ENCODE measurements around the gene TCP11. TPM values are rescaled to one million over a fixed set of nuclear protein-coding genes. Genes with fewer than 3 reads are reported as not detected.
"Not testable (repeated sequence)": the region's sequence is repeated elsewhere in the genome, so short reads cannot be mapped to it uniquely, and the experiment has no call there.

Gene TCP11
- total and polyA plus RNA-seq, 5 donors from 2014 or later: not detected

DNA sequence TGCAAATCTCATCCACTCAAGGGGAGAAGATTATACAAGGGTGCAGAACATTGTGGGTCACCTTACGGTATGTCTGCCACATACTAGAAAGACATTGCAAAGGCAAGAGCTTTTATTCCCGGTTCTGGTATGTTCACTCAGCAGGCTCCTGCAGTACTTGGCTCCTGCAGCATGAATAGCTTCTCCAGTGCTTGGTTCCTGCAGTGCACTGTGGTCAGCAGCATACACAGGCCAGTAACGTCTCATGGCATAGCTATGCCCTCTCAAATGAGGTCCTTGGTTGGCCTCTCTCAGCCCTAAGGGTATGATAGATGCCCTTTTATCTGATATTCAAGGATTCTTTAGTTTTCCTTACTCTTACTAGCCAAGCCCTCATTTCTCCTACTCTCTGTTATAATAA lies 12.6 kb downstream of the TCP11 start:
- H3K9me3 Mint-ChIP-seq: peaks cover 0 to 2% (median 0%) of the 10 kb centered on the region in 7 donors
- no peak overlapping the region for H3K27ac ChIP-seq (ENCODE audit: insufficient read depth, low read length, poor library complexity, severe bottlenecking)
- H3K27me3 Mint-ChIP-seq: peaks cover 21% of the 10 kb centered on the region
- ATAC-seq (ENCODE audit: low read depth in 2 of 2): no peak
- H3K4me3 Mint-ChIP-seq: no peak overlapping the region
- DNase-seq: no peak
- H3K4me1 ChIP-seq (ENCODE audit: control insufficient read depth, insufficient read depth, low read length, poor library complexity, severe bottlenecking): no peaks in the 10 kb centered on the region
- H3K27ac Mint-ChIP-seq: no peak overlapping the region
- no peaks in the 10 kb centered on the region for H3K36me3 Mint-ChIP-seq
- peaks cover 11% of the 10 kb centered on the region for H3K27me3 ChIP-seq (ENCODE audit: control insufficient read depth, insufficient read depth, low read length)
- no peaks in the 10 kb centered on the region for H3K9me3 ChIP-seq (ENCODE audit: control insufficient read depth in 2 of 2, low read length in 2 of 2)
- no peaks in the 10 kb centered on the region for H3K4me1 Mint-ChIP-seq
- no peaks in the 10 kb centered on the region for H3K36me3 ChIP-seq (ENCODE audit: control insufficient read depth, insufficient read depth, low read length)
- no peak overlapping the region for H3K4me3 ChIP-seq (ENCODE audit: low read depth, low read length)

DNA sequence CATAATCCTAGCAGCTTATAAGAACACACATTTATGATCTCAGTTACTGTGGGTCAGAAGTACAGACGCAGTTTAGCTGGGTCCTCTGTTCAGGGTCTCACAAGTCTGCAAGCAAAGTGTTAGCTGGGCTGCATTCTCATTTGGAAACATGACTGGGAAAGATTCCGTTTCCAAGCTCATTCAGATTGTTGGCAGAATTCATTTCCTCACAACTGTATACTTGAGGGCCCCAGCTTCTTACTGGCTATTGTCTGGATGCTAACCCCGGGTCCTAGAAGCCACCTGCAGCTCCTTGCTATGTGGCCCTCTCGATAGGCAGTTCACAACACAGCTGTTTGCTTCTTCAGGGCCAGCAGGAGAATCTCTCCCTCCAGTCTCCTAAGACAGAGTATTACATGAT lies 13.1 kb downstream of the TCP11 start:
- Mint-ChIP-seq H3K27me3 (peaks cover 21% of the 10 kb centered on the region), H3K4me3 (no peak overlapping the region)

DNA sequence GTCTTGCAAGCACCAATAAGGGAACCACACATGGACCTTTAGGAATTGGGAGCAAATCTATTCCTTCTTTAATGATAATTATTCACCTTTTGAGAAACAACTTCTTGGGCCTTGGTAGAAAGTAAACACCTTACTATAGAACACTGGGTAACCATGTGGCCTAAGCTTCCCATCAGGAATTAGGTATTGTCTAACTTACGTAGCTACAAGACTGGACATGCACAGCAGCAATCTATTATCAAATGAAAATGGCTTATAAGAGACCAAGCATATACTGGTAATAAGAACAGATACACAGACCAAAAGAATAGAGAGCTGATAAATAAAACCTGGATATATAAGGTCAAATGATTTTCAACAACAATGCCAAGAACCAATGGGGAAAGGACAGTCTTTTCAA lies 16.8 kb downstream of the TCP11 start:
- H3K9me3 Mint-ChIP-seq: peaks cover 0 to 8% (median 0%) of the 10 kb centered on the region in 7 donors
- H3K4me1 Mint-ChIP-seq: no peaks in the 10 kb centered on the region
- ATAC-seq (ENCODE audit: low read depth in 2 of 2): no peak
- H3K4me3 Mint-ChIP-seq: no peak overlapping the region
- Histone ChIP-seq H3K4me3 (ENCODE audit: low read depth, low read length) (no peak overlapping the region), H3K4me1 (ENCODE audit: control insufficient read depth, insufficient read depth, low read length, poor library complexity, severe bottlenecking) (no peaks in the 10 kb centered on the region), H3K27me3 (ENCODE audit: control insufficient read depth, insufficient read depth, low read length) (peaks cover 9% of the 10 kb centered on the region), H3K36me3 (ENCODE audit: control insufficient read depth, insufficient read depth, low read length) (no peaks in the 10 kb centered on the region), H3K27ac (ENCODE audit: insufficient read depth, low read length, poor library complexity, severe bottlenecking) (no peak overlapping the region), H3K9me3 (ENCODE audit: control insufficient read depth in 2 of 2, low read length in 2 of 2) (peaks cover 0 to 7% of the 10 kb centered on the region in 2 experiments)
- DNase-seq: no peak
- no peak overlapping the region for H3K27ac Mint-ChIP-seq
- H3K27me3 Mint-ChIP-seq: peaks cover 24% of the 10 kb centered on the region
- no peaks in the 10 kb centered on the region for H3K36me3 Mint-ChIP-seq

More for the DNA sequence above, 13.1 kb downstream of the TCP11 start:
- Histone ChIP-seq H3K27me3 (ENCODE audit: control insufficient read depth, insufficient read depth, low read length) (peaks cover 11% of the 10 kb centered on the region), H3K4me3 (ENCODE audit: low read depth, low read length) (no peak overlapping the region), H3K9me3 (ENCODE audit: control insufficient read depth in 2 of 2, low read length in 2 of 2) (peaks cover 0 to 2% of the 10 kb centered on the region in 2 experiments), H3K27ac (ENCODE audit: insufficient read depth, low read length, poor library complexity, severe bottlenecking) (no peak overlapping the region), H3K36me3 (ENCODE audit: control insufficient read depth, insufficient read depth, low read length) (no peaks in the 10 kb centered on the region), H3K4me1 (ENCODE audit: control insufficient read depth, insufficient read depth, low read length, poor library complexity, severe bottlenecking) (no peaks in the 10 kb centered on the region)
- ATAC-seq (ENCODE audit: low read depth in 2 of 2) (no peak), DNase-seq (no peak)
- no peaks in the 10 kb centered on the region for H3K4me1 Mint-ChIP-seq
- peaks cover 0 to 3% (median 0%) of the 10 kb centered on the region in 7 donors for H3K9me3 Mint-ChIP-seq
- H3K27ac Mint-ChIP-seq: no peak overlapping the region
- H3K36me3 Mint-ChIP-seq: no peaks in the 10 kb centered on the region

DNA sequence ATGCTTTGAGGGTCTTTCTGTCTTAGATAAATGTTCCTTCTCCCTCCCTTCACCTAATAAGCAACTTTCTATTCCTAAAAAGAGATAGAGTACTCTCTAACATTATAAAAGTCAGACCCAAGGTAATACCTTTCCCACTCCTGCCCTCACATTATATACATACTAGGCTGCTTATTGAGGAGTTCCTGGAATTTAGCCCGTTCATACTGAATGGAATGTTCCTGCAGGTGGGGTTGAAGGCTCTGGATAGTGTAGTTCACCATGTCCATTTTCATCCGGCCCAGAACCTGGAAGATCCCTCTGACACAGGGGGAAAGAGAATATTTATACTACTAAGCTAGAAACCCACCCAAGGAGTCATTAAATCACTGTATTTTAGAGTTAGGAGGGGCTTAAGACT lies 20.4 kb downstream of the TCP11 start:
- H3K9me3 ChIP-seq (ENCODE audit: control insufficient read depth in 2 of 2, low read length in 2 of 2): peaks cover 0 to 7% of the 10 kb centered on the region in 2 experiments
- H3K27ac ChIP-seq (ENCODE audit: insufficient read depth, low read length, poor library complexity, severe bottlenecking): no peak overlapping the region
- H3K27ac Mint-ChIP-seq: no peak overlapping the region
- no peaks in the 10 kb centered on the region for H3K4me1 Mint-ChIP-seq
- peaks cover 10% of the 10 kb centered on the region for H3K27me3 Mint-ChIP-seq
- H3K4me1 ChIP-seq (ENCODE audit: control insufficient read depth, insufficient read depth, low read length, poor library complexity, severe bottlenecking): no peaks in the 10 kb centered on the region
- no peak overlapping the region for H3K4me3 Mint-ChIP-seq
- H3K4me3 ChIP-seq (ENCODE audit: low read depth, low read length): no peak overlapping the region
- H3K36me3 Mint-ChIP-seq: no peaks in the 10 kb centered on the region
- no peaks in the 10 kb centered on the region for H3K36me3 ChIP-seq (ENCODE audit: control insufficient read depth, insufficient read depth, low read length)
- peaks cover 0 to 8% (median 0%) of the 10 kb centered on the region in 7 donors for H3K9me3 Mint-ChIP-seq
- peaks cover 4% of the 10 kb centered on the region for H3K27me3 ChIP-seq (ENCODE audit: control insufficient read depth, insufficient read depth, low read length)
- no peak for DNase-seq
- ATAC-seq (ENCODE audit: low read depth in 2 of 2): no peak

DNA sequence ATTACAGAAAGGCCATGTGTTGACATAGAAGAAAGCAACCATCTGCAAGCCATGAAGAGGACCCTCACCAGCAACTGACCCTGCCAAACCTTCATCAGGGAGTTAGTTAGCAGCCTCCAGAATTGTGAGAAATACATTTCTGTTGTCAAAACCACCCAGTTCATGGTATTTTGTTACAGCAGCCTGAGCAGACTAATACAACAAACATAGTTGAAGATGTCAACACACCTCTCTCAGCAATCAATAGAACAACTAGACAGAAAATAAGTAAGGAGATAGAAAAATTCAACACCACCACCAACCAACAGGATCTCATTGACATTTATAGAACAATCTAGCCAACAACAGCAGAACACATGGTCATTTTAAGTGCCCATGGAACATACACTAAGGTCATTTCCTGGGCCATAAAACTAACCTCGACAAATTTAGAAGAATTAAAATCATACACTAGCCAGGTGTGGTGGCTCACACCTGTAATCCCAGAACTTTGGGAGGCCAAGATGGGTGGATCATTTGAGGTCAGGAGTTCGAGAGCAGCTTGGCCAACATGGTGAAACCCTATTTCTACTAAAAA lies 32.7 kb downstream of the TCP11 start:
- H3K4me3 Mint-ChIP-seq: peak overlapping the region in 2 of 4 donors; percentile 12 to 62
- H3K27me3 ChIP-seq (ENCODE audit: control insufficient read depth, insufficient read depth, low read length): no peaks in the 10 kb centered on the region

DNA sequence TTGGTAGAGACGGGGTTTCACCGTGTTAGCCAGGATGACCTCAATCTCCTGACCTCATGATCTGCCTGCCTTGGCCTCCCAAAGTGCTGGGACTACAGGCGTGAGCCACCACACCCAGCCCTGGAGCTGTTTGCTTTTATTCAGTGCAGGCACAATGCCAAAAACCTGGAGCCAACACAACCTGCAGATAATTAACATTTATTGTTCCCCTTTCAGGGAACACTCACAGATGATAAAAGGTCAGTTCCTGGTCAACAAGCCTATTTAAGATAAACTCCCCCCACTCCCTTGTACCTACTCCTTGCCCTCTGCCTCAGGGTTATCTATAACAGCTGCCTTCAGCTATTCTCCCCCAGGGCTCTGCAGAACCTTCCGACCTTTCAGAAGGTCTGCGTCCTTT lies 33.4 kb downstream of the TCP11 start:
- ATAC-seq (ENCODE audit: low read depth in 2 of 2); DNase-seq; H3K27ac ChIP-seq (ENCODE audit: insufficient read depth, low read length, poor library complexity, severe bottlenecking); H3K36me3 ChIP-seq (ENCODE audit: control insufficient read depth, insufficient read depth, low read length); H3K36me3 Mint-ChIP-seq; H3K27me3 ChIP-seq (ENCODE audit: control insufficient read depth, insufficient read depth, low read length); H3K4me1 ChIP-seq (ENCODE audit: control insufficient read depth, insufficient read depth, low read length, poor library complexity, severe bottlenecking); H3K4me3 ChIP-seq (ENCODE audit: low read depth, low read length); H3K27me3 Mint-ChIP-seq; H3K9me3 ChIP-seq (ENCODE audit: control insufficient read depth in 2 of 2, low read length in 2 of 2); H3K9me3 Mint-ChIP-seq: not testable (repeated sequence)
- Mint-ChIP-seq H3K4me1 (peaks cover 3 to 13% (median 8%) of the 10 kb centered on the region in 4 donors), H3K27ac (peak overlapping the region in 1 of 3 donors; percentile 64), H3K4me3 (peak overlapping the region in 2 of 4 donors; percentile 12 to 62)

More for the DNA sequence above, 32.7 kb downstream of the TCP11 start:
- DNase-seq (no peak), ATAC-seq (ENCODE audit: low read depth in 2 of 2) (no peak)
- H3K4me1 Mint-ChIP-seq: peaks cover 3 to 13% (median 8%) of the 10 kb centered on the region in 4 donors
- H3K9me3 ChIP-seq (ENCODE audit: control insufficient read depth in 2 of 2, low read length in 2 of 2): peaks cover 0 to 5% of the 10 kb centered on the region in 2 experiments
- H3K9me3 Mint-ChIP-seq: peaks cover 0 to 4% (median 0%) of the 10 kb centered on the region in 7 donors
- H3K4me1 ChIP-seq (ENCODE audit: control insufficient read depth, insufficient read depth, low read length, poor library complexity, severe bottlenecking): peaks cover 4% of the 10 kb centered on the region
- no peaks in the 10 kb centered on the region for H3K36me3 ChIP-seq (ENCODE audit: control insufficient read depth, insufficient read depth, low read length)
- H3K27me3 Mint-ChIP-seq: peaks cover 7% of the 10 kb centered on the region
- no peak overlapping the region for H3K27ac ChIP-seq (ENCODE audit: insufficient read depth, low read length, poor library complexity, severe bottlenecking)
- peak overlapping the region in 1 of 3 donors; percentile 64 for H3K27ac Mint-ChIP-seq
- H3K36me3 Mint-ChIP-seq: peaks cover 4% of the 10 kb centered on the region
- H3K4me3 ChIP-seq (ENCODE audit: low read depth, low read length): no peak overlapping the region

DNA sequence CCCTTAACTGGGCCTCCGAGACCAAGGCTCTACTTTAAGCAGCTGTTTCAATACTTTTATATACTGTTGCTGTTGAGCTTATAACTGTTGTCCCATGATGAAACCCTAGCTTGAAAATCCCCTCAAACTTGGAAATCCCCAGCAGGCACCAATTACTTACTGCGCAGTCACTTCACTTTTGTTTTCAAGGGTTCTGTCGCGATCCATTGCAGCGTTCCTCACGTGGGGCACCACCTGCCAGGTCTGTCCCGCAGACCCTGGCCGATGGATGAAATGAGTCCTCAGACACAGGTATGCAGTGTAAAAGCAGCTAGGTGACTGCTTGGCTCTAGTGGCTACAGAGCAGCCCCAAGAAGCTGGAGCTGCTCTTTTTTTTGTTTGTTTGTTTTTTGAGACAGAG lies 33.9 kb downstream of the TCP11 start:
- H3K27ac Mint-ChIP-seq: peak overlapping the region in 1 of 3 donors; percentile 64
- peak in 2 of 3 donors; percentile 8 to 31 for DNase-seq

DNA sequence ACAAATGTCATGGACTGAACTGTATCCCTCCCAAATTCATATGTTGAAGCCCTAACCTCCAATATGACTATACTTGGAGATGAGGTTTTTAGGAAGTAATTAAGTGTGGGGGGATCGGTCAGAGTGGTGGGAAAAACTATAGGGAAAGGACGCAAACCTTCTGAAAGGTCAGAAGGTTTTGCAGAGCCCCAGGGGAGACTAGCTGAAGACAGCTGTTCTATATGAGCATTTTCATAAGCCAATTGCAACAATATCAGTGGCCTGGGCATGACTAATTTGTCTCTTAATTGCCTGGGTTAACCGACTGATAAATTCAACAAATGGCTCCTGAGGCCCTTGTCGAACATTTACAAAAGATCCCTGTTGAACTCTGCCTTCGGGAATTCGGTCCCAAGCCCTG lies 35.1 kb downstream of the TCP11 start:
- not testable (repeated sequence) for H3K36me3 Mint-ChIP-seq; H3K27ac Mint-ChIP-seq; H3K4me3 Mint-ChIP-seq; H3K27ac ChIP-seq (ENCODE audit: insufficient read depth, low read length, poor library complexity, severe bottlenecking); H3K36me3 ChIP-seq (ENCODE audit: control insufficient read depth, insufficient read depth, low read length); ATAC-seq (ENCODE audit: low read depth in 2 of 2); H3K4me1 ChIP-seq (ENCODE audit: control insufficient read depth, insufficient read depth, low read length, poor library complexity, severe bottlenecking); H3K4me3 ChIP-seq (ENCODE audit: low read depth, low read length); H3K9me3 Mint-ChIP-seq; H3K9me3 ChIP-seq (ENCODE audit: control insufficient read depth in 2 of 2, low read length in 2 of 2); H3K27me3 ChIP-seq (ENCODE audit: control insufficient read depth, insufficient read depth, low read length); H3K27me3 Mint-ChIP-seq; DNase-seq
- H3K4me1 Mint-ChIP-seq: peaks cover 3 to 13% (median 8%) of the 10 kb centered on the region in 4 donors

More for the DNA sequence above, 33.9 kb downstream of the TCP11 start:
- H3K4me3 Mint-ChIP-seq: peak overlapping the region; percentile 18 to 75 (median 42)
- H3K36me3 Mint-ChIP-seq; H3K9me3 ChIP-seq (ENCODE audit: control insufficient read depth in 2 of 2, low read length in 2 of 2); H3K4me1 ChIP-seq (ENCODE audit: control insufficient read depth, insufficient read depth, low read length, poor library complexity, severe bottlenecking); H3K9me3 Mint-ChIP-seq; H3K27me3 ChIP-seq (ENCODE audit: control insufficient read depth, insufficient read depth, low read length); H3K27me3 Mint-ChIP-seq; H3K27ac ChIP-seq (ENCODE audit: insufficient read depth, low read length, poor library complexity, severe bottlenecking); H3K36me3 ChIP-seq (ENCODE audit: control insufficient read depth, insufficient read depth, low read length); ATAC-seq (ENCODE audit: low read depth in 2 of 2): not testable (repeated sequence)
- H3K4me3 ChIP-seq (ENCODE audit: low read depth, low read length): peak overlapping the region; percentile 19
- H3K4me1 Mint-ChIP-seq: peaks cover 3 to 13% (median 8%) of the 10 kb centered on the region in 4 donors

Measured in CD4-positive, CD25-positive, alpha-beta regulatory T cell (primary cell).